GM12892 (cell line): ENCODE measurements around the gene IQCF5. TPM values are rescaled to one million over a fixed set of nuclear protein-coding genes. Genes with fewer than 3 reads are reported as not detected.
"Not testable (repeated sequence)": the region's sequence is repeated elsewhere in the genome, so short reads cannot be mapped to it uniquely, and the experiment has no call there.

Source experiments
- DNase-seq: peaks from one replicate; pipeline ENCODE4 v3.0.0; 2011; ENCODE audit not compliant: insufficient read length
- FAIRE-seq: peaks from 2 replicates; lab custom pipeline; 2011; peaks lifted over from hg19 to GRCh38; lab: Jason Lieb, UNC
- POLR2A ChIP-seq: IDR thresholded peaks from 2 replicates; pipeline ENCODE4 v1.6.1; 2011; ENCODE audit warnings: low read depth, low read length, control low read depth
- POLR2AphosphoS5 ChIP-seq: IDR thresholded peaks from 2 replicates; pipeline ENCODE4 v1.6.1; 2011; ENCODE audit warnings: low read depth, low read length, control low read depth
- TAF1 ChIP-seq: IDR thresholded peaks from 2 replicates; pipeline ENCODE4 v1.6.1; 2011; ENCODE audit warnings: low read depth, mild to moderate bottlenecking, control low read depth, low read length, borderline replicate concordance
- polyA plus RNA-seq: library from polyadenylated mRNA; unstranded; fragments of >200 nt; gene quantifications from one replicate; pipeline ENCODE4 v1.2.1, GENCODE V29; 2012; ENCODE audit warnings: missing spikeins, inconsistent platforms; ENCODE audit not compliant: missing spikeins

Gene IQCF5
- polyA plus RNA-seq, result not detected

DNA sequence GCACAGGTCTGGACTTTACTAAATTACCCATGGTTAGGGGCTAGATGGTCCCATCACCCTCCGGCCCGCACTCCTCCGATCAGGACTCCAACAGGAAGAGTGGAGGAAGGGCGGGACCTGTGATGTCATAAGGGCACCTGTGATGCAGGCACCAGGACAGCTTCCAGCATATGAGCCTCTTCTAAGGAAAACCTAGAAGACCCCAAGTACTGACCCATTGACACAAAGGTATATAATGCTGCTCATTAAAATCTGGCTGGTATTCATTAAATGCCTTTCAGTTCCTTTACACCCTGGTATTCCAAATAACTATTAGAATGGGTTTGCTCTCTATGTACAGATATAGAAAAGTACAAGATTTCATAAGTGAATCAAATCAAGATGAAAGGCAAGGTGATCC is at the start of gene IQCF5:
IQCF5 (minus strand) TSS at position 101 of the 400 bp plus-strand sequence; CDS start at position 31, 70 bp downstream.
- TF ChIP-seq POLR2AphosphoS5 (no peak), TAF1 (no peak), POLR2A (no peak)
- DNase-seq (no peak), FAIRE-seq (no peak)

DNA sequence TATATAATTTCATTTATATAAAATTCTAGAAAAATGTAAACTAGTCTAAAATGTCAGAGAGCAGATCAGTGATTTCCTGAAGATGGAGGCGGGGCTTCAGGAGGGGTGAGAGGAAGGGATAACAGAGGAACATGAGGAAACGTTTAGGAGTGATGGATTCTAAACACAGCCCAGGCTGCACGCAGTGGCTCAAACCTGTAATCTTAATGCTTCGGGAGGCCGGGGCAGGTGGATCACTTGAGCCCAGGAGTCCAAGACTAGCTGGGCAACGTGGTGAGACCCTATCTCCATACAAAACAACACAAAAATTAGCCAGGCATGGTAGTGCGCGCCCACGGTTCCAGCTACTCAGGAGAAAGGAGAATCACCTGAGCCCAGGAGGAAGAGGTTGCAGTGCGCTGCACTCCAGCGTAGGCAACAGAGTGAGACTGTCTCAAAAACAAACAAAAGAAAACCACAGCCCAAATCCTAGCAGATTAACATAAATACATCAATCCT is 45.7 kb upstream of the IQCF5 start:
- no peak for TF ChIP-seq TAF1
- no peak for TF ChIP-seq POLR2AphosphoS5
- no peak for TF ChIP-seq POLR2A
- no peak for DNase-seq
- FAIRE-seq, result no peak

DNA sequence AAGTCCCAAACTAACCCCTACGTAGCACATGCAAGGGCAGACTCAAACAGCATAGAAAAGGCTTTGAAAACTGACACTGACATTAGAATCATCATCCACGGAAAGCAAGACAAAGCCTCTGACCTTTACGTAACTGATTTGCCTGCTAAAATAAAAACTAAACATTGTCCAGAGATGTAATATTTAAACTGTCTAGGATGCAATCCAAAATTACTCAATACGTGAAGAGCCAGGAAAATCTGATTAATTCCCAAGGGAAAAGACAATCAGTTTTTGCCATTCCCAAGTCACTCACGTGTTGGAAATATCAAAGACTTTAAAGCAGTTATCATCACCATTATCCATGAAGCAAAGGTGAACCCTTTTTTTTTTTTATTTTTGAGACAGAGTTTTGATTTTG is 41.0 kb upstream of the IQCF5 start:
- no peak for TF ChIP-seq TAF1
- TF ChIP-seq POLR2A, result no peak
- no peak for TF ChIP-seq POLR2AphosphoS5
- FAIRE-seq (no peak), DNase-seq (no peak)

DNA sequence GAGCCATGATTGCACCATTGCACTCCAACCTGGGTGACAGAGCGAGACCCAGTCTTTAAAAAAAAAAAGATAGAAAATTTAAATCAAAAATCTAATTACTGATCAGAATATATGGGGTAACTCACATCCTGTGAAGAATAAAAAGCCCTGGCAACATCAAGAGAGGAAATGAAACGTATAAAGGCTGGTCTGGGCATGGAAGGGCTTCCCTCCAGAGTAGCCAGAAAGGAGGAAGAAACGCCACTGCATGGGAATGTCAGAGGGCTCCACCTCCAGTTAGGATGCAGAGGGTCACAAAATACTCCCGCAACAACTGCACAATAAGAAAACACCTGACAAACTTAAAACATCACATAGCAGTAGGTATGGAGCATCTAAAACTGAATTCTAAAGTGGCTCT is 32.6 kb upstream of the IQCF5 start:
- FAIRE-seq (no peak), DNase-seq (no peak)
- TF ChIP-seq TAF1, result no peak
- TF ChIP-seq POLR2AphosphoS5, result no peak
- TF ChIP-seq POLR2A, result no peak

DNA sequence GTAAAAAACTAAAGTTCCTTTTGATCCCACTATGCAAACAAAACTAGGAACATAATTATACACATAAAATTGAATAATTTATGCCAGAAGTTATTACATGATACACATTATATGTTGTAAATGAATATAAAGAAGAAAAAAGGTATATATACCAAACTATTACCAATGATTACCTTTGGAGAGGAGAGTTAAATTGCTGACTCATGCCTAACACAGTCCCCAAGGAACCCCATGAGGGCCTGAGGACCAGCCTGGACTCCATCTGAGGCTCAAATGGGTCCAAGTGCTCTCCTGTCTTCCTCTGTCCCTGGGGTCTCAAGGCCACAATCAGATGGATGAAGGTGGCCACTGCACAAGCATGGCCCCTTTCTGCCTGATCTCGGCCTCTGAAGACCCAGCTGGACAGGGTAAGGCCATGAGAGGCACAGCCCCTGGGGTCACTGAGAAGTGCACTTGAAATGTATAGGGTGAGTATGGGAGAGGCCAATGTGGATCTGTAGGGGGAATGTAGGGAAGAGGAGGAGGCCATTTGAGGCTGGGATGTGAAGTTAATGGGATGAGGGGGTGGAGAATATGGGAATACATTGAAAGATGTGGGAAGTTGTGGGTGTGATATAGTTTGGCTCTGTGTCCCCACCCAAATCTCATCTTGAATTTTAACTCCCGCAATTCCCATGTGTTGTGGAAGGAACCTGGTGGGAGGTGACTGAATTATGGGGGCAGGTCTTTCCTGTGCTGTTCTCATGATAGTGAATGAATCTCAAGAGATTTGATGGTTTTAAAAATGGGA is 28.8 kb upstream of the IQCF5 start:
- TF ChIP-seq POLR2AphosphoS5 (no peak), TAF1 (no peak)
- no peak for FAIRE-seq

DNA sequence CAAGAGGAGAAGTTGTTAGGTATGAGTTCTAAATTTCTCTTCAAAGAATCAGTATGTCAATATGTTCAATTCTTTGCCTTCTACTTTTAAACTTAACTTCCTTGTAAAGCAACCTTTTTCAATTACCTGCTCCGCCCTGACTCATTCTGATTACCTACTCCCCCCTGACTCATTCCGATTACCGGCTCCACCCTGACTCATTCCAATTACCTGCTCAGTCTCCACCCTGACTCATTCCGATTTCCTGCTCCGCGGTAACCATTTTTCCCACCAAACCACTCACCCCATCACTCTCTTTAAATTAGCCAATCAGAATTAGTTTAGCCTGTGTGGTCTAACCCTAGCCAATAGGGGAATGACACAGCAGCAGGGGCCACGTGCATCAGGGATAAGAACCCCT is 27.0 kb upstream of the IQCF5 start:
- not testable (repeated sequence) for FAIRE-seq, DNase-seq

More for the DNA sequence above, 28.8 kb upstream of the IQCF5 start:
- DNase-seq, result no peak

DNA sequence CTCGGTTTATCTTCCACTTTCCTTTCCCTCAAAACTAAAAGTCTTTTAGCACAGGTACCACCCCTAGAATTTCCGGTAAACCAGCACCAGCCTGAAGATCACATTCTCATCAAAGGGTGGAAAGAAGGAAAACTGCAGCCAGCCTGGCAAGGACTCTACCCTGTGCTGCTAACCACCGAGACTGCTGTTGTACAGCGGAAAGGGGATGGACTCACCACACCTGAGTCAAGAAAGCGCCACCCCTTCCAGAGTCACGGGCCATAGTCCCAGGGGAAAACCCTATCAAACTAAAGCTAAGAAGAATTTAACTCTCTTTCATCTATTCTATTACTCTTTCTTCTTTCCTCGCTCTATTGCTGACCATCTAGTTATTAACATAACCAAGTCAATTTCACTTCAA is 24.6 kb upstream of the IQCF5 start:
- not testable (repeated sequence) for DNase-seq, FAIRE-seq

DNA sequence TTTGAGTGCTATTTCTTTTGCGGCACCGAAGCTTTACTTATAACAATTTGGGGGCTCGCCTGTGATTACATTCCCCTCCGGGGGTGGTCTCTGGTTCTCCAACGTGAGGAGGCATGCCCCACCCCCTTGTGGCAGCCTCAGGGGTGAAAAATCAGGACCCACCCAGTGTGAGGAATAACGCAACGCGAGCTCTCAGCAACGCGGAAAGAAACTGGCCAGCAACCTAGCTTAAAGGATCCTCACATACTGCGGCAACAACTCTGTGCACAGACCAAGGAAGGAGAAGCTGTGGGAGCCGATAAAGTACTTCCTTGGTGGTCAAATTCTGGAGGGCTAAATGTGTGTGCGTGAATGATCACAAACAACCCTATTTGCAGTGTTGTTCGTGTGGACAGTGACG is 22.0 kb upstream of the IQCF5 start:
- DNase-seq (no peak), FAIRE-seq (no peak)
- TF ChIP-seq POLR2A (no peak), POLR2AphosphoS5 (no peak), TAF1 (no peak)

DNA sequence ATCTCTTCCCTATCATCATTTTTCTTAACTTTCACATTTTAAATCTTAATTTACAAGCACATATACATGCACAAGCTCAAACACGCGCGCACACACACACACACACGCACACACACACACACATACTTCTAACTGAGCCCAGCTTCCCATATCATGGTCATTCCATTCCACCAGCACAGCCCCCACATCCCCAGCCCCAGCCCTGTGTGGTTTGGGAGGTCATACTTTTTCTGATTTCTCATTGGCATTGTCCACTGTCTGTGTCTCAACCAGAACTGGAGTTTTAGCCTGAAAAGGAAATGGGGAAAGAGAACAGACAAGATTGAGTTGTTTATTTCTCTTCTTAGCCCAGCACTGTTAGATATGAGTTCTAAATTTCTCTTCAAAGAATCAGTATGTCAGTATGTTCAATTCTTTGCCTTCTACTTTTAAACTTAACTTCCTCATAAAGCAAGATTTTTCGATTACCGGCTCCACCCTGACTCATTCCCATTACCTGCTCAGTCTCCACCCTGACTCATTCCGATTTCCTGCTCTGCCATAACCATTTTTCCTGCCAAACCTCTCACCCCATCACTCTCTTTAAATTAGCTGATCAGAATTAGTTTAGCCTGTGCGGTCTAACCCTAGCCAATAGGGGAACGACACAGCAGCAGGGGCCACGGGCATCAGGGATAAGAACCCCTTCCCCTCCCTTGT is 21.4 kb upstream of the IQCF5 start:
- DNase-seq (no peak), FAIRE-seq (no peak)
- no peak for TF ChIP-seq POLR2A
- no peak for TF ChIP-seq POLR2AphosphoS5
- no peak for TF ChIP-seq TAF1

DNA sequence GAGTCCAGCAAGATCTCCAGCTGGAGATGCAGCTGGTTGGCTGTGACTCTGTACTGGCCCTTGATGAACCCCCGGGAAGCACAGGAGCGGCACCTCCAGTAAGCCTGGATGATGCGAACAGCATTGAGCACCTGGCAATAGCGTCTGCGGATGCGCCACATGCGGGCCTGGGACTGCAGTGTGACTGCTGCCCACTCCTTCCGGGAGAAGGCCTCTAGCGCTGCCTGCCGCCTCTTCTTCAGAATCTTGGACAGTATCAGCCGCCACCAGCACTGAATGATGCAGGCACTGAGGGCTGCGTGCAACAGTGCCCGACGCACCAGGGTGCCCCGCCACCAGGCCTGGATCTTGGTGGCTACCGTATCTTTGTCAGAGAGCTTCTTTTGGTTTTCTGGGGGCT is 19.5 kb upstream of the IQCF5 start:
- DNase-seq, result no peak

DNA sequence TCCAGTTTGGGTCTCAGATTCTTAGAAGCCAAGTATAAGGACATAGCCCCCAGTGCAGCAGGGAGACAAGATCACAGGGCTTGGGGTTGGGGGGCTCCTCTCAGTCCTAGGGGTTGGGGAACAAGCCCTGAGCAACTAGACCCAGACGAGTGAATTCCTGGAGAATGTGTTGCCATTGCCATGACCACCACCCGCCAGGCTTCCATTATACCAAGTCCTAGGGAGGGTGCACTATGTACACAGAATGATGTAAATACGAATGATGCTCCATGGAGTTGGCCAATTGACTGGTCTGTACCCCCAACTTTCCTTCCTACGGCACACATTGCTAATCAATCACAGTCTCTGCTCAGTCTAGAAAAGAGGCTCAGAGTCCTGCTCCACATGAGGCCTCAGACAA is 19.0 kb upstream of the IQCF5 start:
- FAIRE-seq (no peak), DNase-seq (no peak)
- TF ChIP-seq POLR2A, result no peak

More for the DNA sequence above, 19.5 kb upstream of the IQCF5 start:
- FAIRE-seq, result no peak
- TF ChIP-seq TAF1, result no peak
- TF ChIP-seq POLR2AphosphoS5, result no peak
- no peak for TF ChIP-seq POLR2A

DNA sequence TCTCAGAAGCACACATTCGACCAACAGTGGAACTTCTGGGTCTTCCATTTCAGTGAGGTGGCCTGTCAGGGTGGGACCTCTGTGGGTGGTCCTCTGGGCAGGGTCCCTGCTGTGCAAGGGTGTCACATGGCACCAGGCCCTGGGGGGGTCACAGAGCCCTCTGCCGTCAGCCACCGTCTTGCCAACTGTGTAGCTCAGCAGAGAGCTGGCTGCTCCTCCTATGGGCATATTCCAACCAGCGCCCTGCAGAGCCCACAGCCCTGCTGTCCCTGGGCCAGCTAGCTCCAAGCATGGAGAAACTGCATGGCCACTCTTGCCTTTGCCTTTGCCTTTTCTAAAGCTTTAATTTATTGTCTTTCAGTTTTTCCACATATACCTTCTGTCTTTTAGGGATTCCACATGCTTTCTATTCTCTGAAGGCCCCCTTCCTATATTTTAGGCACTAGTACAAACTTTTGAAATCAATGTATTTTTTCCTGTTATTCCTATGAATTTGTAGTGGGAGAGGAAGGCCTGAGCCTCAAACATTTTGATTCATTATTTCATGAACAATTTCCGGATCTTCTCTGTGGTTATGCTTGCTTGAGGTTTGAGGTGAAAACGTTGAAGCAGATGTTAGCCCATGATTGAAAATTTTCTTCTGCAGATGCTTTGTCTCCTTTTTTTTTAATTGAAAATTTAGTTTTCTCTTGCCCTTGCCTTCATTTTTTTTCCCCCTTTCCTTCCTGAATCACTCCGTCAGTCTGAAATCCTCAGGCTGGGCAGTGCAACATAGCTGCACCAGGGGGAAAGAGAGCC is 16.0 kb upstream of the IQCF5 start:
- no peak for DNase-seq
- no peak for FAIRE-seq

More for the DNA sequence above, 16.0 kb upstream of the IQCF5 start:
- TF ChIP-seq POLR2A (no peak), POLR2AphosphoS5 (no peak), TAF1 (no peak)
